HG02973 (cell line): ENCODE data around the gene FAM171A1.
"Not testable (repeated sequence)": the region's sequence is repeated elsewhere in the genome, so short reads cannot be mapped to it uniquely, and the experiment has no call there.

Experiments
- ATAC-seq: cut with Tn5 transposase; IDR thresholded peaks from one replicate; pipeline ENCODE4 v1.9.1; 2021; ENCODE audit warnings: moderate library complexity; ENCODE audit not compliant: unreplicated experiment

FAM171A1 gene

DNA sequence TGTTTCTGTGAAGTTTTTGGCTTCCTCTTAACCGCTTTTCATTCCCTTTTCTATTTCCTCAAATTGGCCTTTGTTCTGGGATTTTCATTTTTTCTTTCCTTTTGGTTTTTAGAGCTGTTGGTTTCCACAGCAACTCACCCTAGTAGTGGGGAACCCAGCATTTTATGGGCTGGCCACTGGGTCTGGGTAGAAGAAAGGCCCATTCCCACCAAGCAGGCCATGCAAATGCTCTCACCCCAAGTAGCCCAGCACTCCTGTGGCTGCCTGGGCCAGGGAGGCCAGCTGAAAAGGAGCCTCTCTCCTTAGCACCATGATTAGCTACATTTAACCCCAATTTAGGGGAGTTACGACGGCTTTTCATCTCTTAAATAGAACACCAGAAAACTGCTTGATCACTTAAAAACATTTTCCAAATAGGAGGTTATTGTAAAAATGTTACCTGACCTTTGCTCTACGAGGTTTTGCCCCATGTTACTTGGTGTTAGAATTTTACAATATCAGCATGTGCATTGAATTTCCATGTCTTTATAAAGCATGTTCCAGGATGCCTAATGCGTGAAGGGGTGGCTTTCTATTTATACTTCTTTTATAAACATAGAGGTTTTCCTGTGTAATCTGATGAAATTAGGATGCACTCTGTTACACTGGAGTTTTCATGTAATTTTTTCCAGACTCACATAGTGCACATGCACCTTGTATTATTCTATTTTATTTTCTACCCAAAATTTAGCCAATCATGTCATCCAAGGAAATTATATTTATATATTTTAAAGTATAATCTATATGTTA lies 75.4 kb downstream of the FAM171A1 start:
- no peak for ATAC-seq

DNA sequence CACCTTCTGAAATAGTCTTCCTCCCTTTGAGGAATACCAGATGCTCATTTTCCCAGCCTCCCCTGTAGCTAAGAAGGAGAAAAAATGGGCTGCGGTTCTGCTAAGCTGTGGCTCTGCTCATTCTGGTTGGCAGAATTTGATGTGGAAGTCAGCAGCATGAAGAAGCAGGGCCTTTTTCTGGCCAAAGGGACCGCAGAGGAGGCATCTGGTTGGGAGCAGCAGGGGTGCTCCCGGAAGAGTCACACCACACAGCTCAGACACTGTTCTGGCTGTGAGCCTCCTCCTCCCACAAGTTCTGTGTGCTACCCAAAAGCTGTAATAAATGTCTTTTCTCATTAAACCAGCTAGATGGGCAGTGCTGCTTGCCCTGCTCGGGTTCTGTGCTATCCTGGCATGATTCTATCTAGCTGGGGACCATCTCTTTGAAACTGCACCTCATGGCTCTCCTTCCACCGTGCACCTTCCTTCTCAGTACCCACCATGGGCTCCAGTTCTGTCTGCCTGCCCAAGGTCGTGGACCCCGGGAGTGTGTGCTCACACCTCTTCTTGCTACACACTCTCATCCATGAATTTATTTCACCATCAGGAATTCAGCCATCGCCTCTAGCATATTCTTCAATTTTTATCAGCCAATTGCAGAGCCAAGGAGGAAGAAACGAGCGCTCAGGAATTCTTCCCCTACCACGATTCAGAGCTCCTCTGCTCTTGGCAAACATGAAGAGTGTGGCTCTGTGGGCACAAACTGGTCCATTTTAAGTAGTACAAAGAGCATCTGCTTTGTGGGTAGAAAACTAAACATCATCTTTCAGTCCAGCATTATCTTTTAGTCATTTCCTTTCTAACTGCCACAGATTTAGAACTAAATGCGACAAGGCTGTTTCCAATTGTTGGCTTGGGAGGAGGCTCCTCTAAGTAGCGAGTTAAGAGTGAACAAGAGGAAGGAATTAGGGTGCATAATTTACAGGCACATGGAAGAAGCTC lies 76.9 kb downstream of the FAM171A1 start:
- ATAC-seq, result no peak

DNA sequence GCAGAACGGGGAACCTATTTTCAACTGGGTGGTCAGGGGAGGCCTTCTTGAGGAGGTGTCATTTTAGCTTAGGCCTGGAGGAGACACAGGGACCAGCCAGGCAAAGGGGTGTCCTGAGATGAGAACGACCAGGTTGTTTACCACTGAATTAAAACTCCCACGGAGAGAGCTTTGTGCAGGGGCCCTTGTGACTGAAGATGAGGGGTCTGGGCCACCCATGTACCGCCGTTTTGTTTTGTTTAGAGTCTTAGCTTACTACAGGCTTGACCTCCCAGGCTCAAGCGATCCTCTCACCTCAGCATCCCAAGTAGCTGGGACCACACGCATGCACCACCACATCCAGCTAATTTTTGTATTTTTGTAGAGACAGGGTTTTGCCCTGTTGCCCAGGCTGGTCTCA lies 80.4 kb downstream of the FAM171A1 start:
- ATAC-seq, result no peak

DNA sequence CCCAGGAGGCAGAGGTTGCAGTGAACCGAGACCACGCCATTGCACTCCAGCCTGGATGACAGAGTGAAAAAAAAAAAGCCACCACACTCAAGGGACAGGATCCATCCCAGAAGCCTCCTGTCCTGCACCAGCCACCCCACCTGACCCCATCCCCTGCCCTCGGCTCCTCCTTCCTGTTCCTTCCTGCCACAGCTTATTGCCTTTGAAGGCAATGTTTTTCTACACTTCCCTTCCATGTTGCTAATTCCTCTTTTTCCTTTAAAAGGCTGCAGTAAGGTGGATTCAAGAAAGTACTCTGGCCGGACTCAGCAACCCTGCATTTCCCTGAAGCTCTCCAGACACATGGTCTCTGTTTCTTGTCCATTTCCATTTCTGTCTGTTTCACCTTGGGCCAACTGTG lies 80.9 kb downstream of the FAM171A1 start:
- ATAC-seq, result no peak

DNA sequence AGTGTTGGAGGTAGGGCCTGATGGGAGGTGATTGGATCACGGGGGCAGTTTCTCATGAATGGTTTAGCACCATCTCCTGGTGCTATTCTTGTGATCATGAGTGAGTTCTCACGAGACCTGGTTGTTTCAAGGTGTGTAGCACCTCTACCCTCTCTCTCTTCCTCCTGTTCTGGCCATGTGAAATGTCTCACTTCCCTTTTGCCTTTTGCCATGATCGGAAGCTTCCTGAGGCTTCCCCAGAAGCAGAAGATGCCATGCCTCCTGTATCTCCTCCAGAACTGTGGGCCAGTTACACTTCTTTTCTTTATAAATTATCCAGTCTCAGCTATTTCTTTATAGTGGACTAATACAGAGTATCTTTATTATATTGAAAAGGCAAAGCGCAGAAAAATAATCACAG lies 90.1 kb downstream of the FAM171A1 start:
- ATAC-seq, result no peak

DNA sequence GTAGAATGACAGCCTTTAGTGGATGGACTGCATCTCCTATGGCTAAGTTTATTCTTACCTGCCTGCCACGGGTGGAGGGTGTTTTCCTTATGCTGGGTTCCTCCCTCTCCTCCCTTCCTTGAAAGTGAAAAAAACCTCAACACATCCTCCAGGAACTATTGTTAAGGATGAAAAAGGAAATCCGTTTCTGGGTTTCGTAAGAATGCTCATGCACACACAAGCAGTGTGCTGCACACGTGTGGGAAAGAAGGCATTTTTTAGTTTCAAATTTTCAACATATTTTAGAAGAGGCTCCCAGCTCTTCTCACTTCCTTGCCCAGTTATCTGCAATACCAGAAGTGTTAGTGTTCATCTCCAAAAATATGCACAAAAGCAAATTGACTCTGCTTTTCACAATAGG lies 90.6 kb downstream of the FAM171A1 start:
- ATAC-seq, result no peak

DNA sequence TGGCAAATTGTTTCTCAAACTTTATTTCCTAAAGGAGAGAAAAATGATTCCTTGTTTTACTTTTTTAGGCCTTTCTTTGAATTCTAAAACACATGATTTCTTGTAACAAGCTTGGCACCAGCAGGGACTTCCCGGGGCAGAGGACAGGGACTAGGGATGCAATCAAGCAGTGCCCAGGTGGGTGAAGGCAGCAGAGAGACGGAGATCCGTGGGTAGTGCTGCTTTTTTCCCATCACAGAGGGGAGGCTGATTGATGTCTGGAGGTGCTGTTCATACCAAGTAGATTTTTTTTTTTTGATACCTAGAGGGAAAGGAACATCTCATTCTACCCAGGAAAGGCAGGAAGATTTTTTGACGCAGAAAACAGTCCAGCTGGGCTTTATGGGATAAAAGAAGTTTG lies 91.9 kb downstream of the FAM171A1 start:
- no peak for ATAC-seq

DNA sequence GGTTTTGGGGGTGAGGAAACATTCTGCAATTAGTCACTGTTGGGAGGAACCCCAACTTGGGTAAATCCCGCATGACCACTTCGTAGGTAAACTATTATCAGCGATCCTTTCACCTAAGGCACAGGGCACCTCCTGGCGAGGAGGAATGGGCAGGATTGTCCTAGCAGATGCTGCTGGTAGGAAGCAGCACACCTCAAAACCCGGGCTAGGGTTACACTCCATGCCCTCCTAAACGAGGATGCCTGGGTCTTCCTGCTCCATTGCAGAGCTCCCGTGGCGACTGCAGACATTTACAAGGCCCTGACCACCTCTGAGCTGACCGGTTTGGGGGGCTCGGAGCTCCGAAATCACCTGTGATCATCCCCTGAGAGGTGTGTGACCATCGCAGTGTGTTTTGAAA lies 92.3 kb downstream of the FAM171A1 start:
- ATAC-seq, result no peak

DNA sequence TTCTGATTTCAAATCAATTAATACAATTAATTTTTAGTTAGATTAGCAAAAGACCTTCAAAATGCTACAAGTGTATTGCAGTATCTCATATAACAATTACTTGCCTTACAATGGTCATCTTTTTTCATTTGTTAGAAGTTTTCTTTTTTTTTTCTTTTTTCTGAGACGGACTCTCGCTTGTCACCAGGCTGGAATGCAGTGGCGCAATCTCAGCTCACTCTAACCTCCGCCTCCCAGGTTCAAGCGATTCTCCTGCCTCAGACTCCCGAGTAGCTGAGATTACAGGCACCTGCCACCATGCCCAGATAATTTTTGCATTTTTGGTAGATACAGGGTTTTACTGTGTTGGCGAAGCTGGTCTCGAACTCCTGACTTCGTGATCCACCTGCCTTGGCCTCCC lies 95.0 kb downstream of the FAM171A1 start:
- ATAC-seq, result not testable (repeated sequence)

DNA sequence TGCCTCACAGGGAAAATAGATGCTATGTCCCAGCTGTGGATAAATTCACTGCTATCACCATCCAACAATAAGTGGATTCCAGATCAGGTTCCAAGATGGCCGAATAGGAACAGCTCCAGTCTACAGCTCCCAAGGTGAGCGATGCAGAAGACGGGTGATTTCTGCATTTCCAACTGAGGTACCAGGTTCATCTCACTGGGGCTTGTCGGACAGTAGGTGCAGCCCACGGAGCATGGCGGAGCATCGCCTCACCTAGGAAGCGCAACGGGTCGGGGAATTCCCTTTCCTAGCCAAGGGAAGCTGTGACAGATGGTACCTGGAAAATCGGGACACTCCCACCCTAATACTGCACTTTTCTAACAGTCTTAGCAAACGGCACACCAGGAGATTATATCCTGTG lies 101.3 kb downstream of the FAM171A1 start:
- not testable (repeated sequence) for ATAC-seq

DNA sequence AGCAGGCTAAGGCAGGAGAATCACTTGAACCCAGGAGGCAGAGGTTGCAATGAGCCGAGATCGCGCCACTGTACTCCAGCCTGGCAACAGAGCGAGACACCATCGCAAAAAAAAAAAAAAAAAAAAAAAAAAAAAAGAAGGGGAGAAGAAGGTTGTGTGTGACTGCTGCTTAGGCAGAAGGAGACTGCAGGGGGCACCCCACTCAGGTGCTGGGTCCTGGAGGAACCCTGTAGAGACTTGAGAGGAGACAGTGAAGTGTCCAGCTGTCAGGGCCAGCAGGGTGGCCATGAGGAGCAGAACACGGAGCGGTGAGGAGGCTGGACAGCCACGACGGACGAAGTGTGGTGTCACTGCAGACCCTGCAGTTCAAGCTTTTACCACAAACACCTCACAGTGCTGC lies 103.6 kb downstream of the FAM171A1 start:
- ATAC-seq, result no peak

DNA sequence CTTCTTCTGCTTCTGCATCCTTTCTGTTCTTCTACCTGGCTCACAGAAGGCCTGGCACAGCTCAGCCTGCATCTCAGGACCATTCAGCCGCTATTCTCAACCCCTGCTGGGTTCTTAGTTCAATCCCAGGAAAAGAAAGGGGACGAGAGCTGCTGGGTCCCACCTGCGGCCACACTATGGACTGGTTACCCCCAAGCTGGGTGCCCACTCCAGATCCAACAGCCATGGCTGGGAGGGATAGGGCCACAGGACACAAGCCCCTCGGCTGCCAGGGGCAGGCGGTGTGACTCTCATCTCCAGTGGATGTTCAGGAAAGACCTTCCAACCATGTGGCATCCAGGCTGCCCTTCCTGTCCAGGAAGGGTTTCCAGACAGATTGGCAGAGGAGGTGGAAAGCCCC lies 105.0 kb downstream of the FAM171A1 start:
- no peak for ATAC-seq

DNA sequence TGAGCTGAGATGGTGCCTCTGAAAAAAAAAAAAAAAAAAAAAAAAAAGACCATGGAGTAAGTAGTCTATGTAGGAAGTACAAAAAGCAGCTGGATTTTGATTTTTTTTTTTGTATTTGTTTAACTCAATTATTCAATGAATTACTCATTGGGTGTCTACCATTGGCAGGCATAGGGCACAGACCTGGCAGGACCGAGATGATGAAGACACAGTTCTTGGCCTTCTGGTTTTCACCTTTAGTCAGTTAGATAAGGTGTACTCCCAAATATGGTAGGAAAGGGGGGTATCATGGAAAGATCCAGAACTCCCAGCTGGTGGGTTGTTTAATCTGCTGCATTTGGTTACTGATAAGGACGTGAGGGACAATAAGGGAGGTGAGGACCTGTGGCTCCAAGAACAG lies 105.5 kb downstream of the FAM171A1 start:
- ATAC-seq, result no peak

DNA sequence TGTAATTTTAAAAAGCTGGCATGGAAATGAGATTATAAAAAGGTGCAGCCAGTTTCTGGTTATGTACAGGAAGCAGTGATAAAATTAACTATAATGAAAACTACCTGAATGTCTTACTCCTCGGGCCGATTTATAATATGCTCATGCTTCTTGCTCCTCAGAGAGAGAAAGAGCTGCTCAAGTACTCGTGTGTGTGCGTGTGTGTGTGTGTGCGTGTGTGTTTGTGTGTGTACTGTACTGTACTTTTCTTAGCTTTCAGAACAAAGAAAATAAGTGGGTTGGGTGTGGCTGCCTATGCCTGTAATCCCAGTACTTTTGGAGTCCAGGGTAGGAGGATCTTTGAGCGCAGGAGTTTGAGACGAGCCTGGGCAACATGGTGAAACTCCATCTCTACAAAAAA lies 106.0 kb downstream of the FAM171A1 start:
- ATAC-seq, result no peak

DNA sequence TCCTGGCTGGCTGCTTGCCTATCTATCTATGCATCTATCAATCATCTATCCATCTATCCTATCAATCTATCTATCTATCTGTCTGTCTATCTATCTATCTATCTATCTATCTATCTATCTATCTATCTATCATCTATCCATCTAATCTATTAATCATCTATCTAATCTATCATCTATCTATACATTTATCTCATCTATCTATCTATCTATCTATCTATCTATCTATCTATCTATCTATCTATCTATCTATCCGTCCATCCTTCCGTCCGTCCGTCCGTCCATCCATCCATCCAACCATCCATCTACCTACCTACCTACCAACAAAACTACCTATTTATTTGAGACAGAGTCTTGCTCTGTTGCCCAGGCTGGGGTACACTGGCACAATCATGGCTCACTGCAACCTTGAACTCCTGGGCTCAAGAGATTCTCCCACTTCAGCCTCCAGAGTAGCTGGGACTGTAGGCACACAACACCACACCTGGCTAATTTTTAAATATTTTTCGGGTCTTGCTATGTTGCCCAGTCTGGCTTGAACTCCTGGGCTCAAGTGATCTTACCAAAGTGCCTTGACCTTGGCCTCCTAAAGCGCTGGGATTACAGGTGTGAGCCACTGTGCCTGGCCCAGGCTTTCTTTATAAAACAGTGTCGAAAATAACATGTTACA lies 107.3 kb downstream of the FAM171A1 start:
- no peak for ATAC-seq

DNA sequence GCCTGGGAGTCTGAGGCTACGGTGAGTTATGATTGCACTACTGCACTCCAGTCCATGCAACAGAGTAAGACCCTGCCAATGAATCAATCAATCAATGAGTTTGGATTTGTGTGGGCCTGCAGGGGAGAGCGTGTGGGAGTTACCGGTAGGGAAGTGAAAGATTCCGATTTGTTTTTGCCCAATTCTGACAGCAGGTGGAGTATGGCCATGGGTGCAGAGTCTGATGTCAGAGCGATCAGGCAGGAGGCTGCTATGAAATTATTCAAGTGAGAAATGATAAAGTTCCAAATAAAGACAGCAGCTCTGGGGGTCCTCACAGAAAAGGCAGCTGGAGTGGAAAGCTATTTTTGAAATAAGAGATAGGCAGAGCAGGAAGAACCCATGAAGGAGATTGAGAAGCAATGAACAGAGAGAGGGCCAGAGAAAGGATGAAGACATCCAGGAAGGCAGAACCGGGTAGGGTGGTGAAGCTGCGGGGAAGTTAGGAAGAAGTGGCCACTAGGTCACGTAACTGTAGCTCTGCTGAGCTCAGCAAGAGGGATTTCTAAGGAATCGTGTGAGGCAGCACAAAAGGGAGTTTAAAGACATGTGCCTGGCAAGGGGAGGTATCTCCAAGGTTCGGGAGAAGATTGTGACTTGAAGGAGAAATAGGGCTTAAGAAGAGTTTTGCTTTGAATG lies 108.9 kb downstream of the FAM171A1 start:
- ATAC-seq, result no peak

DNA sequence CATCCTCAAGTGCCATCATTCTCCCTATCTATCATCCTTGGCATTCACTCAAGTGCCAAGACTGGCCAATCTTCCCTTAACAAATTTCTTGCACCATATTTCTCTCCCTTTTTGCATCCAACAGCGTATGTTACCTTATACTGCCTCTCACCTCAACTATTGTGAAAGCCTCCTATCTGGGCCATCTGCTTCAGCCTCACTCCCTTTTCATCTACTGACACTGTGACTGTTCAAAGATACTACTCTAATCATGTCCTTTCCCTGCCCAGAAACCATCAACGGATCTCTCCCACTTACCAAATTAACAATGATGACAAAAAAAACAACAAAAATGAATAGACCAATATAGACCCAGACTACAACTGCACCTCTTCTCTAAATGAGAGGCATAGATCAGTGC lies 112.0 kb downstream of the FAM171A1 start:
- ATAC-seq, result no peak

DNA sequence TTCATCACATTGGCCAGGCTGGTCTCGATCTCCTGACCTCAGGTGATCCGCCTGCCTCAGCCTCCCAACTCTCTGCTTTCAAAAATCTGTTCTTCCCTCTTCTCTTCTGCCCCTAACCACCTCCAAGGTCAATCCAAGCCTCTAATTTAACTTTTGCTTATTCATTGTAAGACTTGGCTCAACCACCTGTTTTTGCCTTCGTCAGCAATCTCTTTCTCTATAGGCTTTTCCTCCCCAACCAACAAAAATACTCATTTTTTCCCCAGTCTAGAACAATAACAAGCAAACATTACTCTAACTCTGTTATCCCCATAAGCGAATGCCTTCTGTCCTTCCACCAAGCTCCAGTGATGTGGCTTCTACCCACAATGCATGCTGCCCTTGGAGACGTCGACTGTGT lies 112.8 kb downstream of the FAM171A1 start:
- ATAC-seq, result no peak

DNA sequence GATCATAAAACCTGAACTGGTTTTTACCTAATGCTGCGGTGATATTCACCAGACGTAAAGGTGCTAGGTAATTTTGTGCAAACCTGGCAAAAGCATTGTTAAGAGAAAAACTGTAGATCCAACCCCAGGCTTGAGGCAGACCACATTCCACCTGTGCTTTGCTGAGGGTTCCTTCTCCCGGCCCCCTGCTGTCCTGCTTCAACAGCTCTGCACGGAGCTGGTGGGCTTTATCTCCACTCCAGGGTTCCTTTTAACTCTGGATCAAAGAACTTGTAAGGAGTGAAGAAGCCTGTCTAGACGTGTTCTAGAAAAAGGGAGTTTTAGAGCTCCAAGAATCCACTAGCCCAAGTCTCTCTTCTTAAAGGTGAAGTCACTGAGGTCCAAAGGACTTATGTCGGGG lies 115.1 kb downstream of the FAM171A1 start:
- ATAC-seq, result no peak

DNA sequence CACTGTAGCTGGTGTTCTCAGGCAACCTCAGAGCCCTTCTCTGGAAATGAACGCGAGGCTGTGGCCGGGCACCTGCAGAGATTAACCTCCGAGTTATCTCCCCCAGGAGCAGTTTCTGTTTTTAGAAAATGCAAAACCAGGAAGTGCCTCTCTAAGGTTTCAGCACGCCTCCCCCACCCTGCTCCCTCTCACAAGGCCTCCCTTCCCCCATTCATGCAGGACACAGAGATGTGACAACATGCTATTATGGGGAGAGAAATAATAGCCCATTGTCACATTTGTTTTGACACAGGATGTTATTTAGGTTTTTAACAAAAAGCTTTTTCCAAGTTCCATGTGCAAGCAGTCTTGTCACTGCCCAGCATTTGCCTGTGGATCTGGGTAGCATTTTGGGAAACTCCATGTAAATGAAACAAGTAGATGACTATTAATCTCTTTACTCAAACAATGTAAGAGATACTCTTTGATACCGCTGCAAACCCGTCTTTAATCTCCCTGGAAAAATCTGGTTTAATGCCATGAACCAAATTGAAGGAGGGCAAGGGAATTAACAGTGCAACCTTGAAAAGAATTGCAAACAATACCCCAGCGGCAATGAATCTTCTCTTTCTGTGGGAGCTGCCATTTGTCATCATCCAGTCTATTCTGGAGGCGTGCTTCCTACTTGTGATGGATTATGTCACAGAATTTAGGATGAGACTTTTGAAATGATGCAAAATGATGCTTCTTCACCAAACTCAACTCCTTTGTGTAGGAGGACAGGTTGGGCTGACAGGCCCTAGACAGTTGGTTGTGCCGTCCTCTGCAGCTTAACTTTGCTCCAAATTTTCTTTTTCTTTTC lies 116.1 kb downstream of the FAM171A1 start:
- no peak for ATAC-seq
